Astrocyte of the spinal cord (primary cell): ENCODE data around the gene RPS6KA3.
"Not testable (repeated sequence)": the region's sequence is repeated elsewhere in the genome, so short reads cannot be mapped to it uniquely, and the experiment has no call there.

Experiments used
- DNase-seq: peaks from one replicate; pipeline ENCODE4 v3.0.0; 2011; ENCODE audit warnings: low read depth, low spot score
- H3K4me3 ChIP-seq: 2 replicates; pipeline ENCODE4 v1.5.1; 2011; ENCODE audit warnings: low read depth, mild to moderate bottlenecking, low read length, moderate library complexity
- in situ Hi-C: cut with HindIII; loops from 2 replicates; pipeline ENCODE4 v1.10.0; 2017; ENCODE audit warnings: low sequenced_read_pairs
- TF ChIP-seq, protein P1 (sequence below): IDR thresholded peaks from 2 replicates; pipeline ENCODE4 v1.5.1; 2012; ENCODE audit warnings: low read depth, mild to moderate bottlenecking, low read length, inconsistent platforms

The RPS6KA3 gene

DNA sequence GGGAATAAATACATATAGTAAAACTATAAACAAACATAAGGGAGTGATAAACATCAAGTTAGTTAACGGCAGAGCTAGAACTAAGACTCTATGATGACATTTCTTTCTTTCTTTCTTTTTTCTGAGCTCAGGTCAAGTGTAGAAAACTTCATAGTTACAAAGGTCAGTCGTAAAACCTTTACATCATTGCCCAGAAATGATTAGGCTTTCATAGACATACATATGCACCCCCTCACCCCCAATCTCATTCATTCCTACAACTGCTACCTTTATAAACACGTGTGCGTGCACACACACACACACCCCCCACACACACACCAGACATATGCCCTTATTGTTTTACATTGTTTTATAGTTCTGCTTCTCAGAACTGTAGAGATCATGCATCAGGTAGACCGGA lies 130.8 kb downstream of the RPS6KA3 start:
- TF ChIP-seq, protein P1, sequence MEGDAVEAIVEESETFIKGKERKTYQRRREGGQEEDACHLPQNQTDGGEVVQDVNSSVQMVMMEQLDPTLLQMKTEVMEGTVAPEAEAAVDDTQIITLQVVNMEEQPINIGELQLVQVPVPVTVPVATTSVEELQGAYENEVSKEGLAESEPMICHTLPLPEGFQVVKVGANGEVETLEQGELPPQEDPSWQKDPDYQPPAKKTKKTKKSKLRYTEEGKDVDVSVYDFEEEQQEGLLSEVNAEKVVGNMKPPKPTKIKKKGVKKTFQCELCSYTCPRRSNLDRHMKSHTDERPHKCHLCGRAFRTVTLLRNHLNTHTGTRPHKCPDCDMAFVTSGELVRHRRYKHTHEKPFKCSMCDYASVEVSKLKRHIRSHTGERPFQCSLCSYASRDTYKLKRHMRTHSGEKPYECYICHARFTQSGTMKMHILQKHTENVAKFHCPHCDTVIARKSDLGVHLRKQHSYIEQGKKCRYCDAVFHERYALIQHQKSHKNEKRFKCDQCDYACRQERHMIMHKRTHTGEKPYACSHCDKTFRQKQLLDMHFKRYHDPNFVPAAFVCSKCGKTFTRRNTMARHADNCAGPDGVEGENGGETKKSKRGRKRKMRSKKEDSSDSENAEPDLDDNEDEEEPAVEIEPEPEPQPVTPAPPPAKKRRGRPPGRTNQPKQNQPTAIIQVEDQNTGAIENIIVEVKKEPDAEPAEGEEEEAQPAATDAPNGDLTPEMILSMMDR = no peak
- H3K4me3 ChIP-seq = no peak overlapping the region
- in situ Hi-C loops = no loop called here
- DNase-seq = no peak

DNA sequence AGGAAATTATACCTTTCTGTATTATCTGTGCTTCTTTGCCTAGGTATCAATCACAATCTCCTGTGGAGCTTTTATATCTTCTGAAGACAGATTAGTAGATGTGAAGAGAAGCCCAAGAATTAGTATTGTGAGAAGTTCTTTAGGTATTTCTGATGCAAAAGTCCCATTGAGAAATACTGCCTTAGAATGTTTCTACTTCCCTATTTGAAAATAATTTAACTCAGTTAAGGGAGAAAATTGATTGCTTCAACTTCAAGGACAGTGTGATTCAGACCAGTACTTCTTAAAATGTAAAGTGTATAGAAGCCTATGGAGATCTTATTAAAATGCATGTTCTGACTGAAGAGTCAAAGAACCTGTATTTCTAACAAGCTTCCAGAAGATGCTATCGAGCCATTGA lies 134.0 kb downstream of the RPS6KA3 start:
- DNase-seq = no peak
- in situ Hi-C loops = no loop called here
- TF ChIP-seq, protein P1 = no peak

DNA sequence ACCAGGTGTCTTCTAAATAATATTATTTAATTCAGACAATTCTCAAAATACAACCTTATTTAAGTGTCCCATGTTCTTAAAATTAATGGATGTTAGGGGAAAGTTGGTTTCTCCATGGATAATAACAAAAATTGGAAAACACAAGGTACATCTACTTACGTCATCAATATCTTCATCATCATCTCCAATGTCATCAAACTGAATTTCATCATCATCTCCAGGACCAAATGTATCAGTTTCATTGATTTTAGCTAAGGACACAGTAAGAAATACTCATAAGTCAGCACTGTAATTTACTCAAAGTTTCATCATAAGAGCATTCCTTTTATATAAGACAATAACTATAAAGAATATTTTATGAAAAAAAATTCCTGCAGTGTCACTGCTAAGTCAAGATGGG lies 136.4 kb downstream of the RPS6KA3 start:
- DNase-seq = no peak
- TF ChIP-seq, protein P1 = no peak
- no peak overlapping the region for H3K4me3 ChIP-seq
- in situ Hi-C loops = no loop called here

More for the DNA sequence above, 134.0 kb downstream of the RPS6KA3 start:
- no peak overlapping the region for H3K4me3 ChIP-seq

DNA sequence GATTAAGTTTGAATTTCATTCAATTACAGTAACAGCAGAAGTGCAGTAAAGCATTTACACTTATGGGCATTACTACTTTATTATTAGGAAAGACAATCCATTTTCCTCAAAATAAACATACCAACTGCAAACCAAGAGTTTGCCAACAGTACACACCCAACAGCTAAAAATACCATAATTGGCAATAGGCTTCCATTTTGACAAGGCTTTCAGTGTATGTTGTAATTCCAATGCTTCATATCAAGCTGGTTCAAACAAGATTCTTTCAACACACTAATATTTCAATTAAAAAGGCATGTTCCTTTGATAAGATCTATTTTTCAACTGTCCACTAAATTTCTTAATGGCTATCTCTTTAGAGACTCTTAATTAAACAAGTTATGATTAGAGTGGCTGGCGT lies 137.2 kb downstream of the RPS6KA3 start:
- TF ChIP-seq, protein P1 = no peak
- no peak overlapping the region for H3K4me3 ChIP-seq
- in situ Hi-C loops = no loop called here
- no peak for DNase-seq

DNA sequence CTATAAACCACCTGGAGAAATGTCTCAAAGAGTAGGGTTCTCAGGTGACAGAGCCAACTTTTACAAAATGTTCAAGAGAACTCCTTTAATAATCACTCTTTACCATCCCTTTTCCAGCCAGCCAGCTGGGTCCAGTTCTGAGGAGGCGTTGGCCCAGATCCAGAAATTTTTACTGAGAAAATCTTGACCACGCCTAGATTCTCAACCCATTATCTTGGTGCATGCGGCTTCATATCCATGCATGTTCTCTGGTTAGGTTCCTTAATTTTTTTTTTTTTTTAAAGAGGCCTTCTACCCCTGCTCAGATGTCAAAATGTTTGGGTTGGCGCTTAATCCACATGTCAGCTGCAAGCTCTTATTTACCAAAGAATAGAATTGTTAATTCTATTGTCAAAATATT lies 138.0 kb downstream of the RPS6KA3 start:
- DNase-seq = no peak
- in situ Hi-C loops = no loop called here
- H3K4me3 ChIP-seq = no peak overlapping the region
- TF ChIP-seq, protein P1 = no peak

DNA sequence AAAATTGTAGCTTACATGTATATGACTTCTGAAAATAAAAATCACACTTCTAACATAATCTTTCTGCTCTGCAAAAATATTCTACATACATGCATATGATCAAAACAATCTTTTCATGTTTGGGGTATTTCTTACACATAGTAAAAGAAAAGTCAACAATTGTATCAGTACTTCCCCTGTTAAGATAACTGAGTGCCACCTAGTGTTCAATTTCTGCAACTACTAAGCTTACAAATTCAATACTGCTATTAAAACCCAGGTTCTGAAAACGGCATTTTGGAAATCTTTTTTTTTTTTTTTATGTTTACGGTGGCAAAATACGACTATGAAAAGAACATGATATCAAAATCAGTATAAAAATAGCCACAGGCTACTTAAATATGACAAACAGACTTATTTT lies 139.3 kb downstream of the RPS6KA3 start:
- H3K4me3 ChIP-seq, DNase-seq, in situ Hi-C loops: not testable (repeated sequence)
- TF ChIP-seq, protein P1 = peak; percentile 31

DNA sequence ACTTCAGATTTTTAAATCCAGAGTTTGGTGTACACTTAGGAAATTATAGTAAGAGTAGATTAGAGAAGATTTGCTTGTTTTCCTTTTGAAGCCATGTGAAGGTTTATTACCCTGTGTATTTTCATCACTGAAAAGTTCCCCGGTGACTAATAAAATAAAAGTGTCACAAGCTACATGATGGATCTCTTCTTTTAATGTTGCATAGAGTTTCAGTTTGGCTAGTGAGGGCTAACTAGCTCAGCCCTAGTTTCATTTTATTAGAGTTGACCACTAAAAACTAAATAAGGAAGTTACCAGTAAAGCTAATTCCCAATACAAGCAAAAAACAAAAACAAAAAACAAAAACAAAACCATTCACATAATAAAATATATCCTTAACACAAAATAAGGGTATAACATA lies 139.9 kb downstream of the RPS6KA3 start:
- DNase-seq, in situ Hi-C loops, H3K4me3 ChIP-seq: not testable (repeated sequence)
